WTC11 (cell line): ENCODE measurements around the gene VEGFD.

Experiments used
- FOXP1 ChIP-seq: sonication (generic); formaldehyde crosslinking; IDR thresholded peaks from 2 replicates; pipeline ENCODE4 v1.8.0; 2022; ENCODE audit warnings: missing genetic modification reagents, mild to moderate bottlenecking, moderate library complexity, borderline replicate concordance
- TEAD4 ChIP-seq: sonication (generic); formaldehyde crosslinking; IDR thresholded peaks from 2 replicates; pipeline ENCODE4 v1.8.0; 2022; ENCODE audit warnings: mild to moderate bottlenecking, missing genetic modification reagents
- TF ChIP-seq, protein P1 (sequence below): fragments of 200-600 bp; IDR thresholded peaks from 2 replicates; pipeline ENCODE4 v1.8.0; 2022; ENCODE audit warnings: antibody characterized with exemption
- TF ChIP-seq, protein P2 (sequence below): sonication (generic); formaldehyde crosslinking; IDR thresholded peaks from 2 replicates; pipeline ENCODE4 v1.8.1; 2022; ENCODE audit warnings: mild to moderate bottlenecking, missing genetic modification reagents, moderate library complexity, borderline replicate concordance
- TF ChIP-seq, protein P3 (sequence below): sonication (generic); formaldehyde crosslinking; IDR thresholded peaks from 2 replicates; pipeline ENCODE4 v1.8.0; 2022; ENCODE audit warnings: mild to moderate bottlenecking, missing genetic modification reagents

DNA sequence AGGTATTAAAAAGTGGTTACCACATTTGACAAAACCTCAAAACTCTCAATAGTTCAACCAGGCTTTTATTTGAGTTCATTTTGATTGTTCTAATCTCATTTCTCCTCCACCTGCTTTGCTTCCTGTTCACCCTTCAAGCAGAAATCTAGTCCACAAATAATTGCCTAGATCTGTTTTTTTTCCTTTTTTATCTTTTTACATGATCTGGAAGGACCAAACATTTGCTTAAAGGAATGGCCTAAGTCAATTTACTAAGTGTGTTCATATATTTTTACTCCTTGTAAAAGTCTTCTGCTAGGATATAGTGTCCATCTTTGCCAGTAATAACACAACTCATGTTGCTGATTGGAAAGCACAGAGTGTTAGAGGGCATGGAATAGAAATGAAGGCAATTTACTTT lies 26.2 kb upstream of the VEGFD start:
- TF ChIP-seq, protein P1, sequence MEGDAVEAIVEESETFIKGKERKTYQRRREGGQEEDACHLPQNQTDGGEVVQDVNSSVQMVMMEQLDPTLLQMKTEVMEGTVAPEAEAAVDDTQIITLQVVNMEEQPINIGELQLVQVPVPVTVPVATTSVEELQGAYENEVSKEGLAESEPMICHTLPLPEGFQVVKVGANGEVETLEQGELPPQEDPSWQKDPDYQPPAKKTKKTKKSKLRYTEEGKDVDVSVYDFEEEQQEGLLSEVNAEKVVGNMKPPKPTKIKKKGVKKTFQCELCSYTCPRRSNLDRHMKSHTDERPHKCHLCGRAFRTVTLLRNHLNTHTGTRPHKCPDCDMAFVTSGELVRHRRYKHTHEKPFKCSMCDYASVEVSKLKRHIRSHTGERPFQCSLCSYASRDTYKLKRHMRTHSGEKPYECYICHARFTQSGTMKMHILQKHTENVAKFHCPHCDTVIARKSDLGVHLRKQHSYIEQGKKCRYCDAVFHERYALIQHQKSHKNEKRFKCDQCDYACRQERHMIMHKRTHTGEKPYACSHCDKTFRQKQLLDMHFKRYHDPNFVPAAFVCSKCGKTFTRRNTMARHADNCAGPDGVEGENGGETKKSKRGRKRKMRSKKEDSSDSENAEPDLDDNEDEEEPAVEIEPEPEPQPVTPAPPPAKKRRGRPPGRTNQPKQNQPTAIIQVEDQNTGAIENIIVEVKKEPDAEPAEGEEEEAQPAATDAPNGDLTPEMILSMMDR: no peak
- TF ChIP-seq, protein P2, sequence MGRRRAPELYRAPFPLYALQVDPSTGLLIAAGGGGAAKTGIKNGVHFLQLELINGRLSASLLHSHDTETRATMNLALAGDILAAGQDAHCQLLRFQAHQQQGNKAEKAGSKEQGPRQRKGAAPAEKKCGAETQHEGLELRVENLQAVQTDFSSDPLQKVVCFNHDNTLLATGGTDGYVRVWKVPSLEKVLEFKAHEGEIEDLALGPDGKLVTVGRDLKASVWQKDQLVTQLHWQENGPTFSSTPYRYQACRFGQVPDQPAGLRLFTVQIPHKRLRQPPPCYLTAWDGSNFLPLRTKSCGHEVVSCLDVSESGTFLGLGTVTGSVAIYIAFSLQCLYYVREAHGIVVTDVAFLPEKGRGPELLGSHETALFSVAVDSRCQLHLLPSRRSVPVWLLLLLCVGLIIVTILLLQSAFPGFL: no peak
- no peak for TF ChIP-seq TEAD4 (CRISPR knock-in tag)
- TF ChIP-seq, protein P3, sequence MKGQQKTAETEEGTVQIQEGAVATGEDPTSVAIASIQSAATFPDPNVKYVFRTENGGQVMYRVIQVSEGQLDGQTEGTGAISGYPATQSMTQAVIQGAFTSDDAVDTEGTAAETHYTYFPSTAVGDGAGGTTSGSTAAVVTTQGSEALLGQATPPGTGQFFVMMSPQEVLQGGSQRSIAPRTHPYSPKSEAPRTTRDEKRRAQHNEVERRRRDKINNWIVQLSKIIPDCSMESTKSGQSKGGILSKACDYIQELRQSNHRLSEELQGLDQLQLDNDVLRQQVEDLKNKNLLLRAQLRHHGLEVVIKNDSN (CRISPR knock-in tag): no peak
- no peak for TF ChIP-seq FOXP1 (CRISPR knock-in tag)
